ENCODE data around the gene ATP8A1. TPM values are rescaled to one million over a fixed set of nuclear protein-coding genes. Genes with fewer than 3 reads are reported as not detected.

ATP8A1 gene
- total RNA-seq, 1 donor from 2014 or later: 14.0 TPM

DNA sequence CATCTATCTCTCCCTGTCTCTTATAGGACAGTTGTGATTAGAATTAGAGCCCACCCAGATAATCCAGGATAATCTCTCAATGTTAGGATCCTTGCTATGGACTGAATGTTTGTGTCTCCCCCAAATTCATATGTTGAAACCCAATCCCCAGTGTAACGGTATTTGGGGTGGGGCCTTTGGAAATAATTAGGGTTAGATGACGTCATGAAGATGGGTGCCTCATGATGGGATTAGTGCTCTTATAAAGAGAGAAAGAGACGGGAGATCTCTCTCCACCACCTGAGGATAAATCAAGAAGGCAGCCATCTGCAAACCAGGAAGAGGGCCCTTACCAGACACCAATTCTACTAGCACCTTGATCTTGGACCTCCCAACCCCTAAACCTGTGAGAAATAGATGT is 293.3 kb downstream of the ATP8A1 start:
- ATAC-seq (no peak), DNase-seq (no peak)
- intact Hi-C loops (cut with micrococcal nuclease): no loop called here

DNA sequence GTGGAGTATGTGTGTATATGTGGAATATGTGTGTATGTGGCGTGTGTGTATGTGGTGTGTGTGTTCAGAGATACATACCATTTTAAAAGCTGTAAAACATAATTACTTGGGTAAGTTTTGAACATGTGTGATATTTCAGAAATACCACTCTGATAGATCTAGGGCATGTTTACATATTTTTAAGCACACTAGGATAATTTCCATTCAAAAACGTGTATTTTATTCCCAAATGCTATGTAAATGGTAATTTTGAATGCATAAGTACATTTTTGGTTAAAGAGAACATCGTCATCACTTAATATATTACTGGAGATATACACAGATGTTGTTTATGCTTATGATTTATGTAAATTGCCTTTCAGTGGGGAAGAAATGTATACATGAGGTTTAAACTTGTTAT is 294.3 kb downstream of the ATP8A1 start:
- DNase-seq (no peak), ATAC-seq (no peak)
- intact Hi-C loops (cut with micrococcal nuclease): no loop called here

- ATAC-seq: no peak
- DNase-seq: no peak
- intact Hi-C loops (cut with micrococcal nuclease): no loop called here
Observed at GRCh38 chr4:42361456-42361855, 295.4 kb downstream of the ATP8A1 start.

GRCh38 chr4:42360256-42360669 is 296.6 kb downstream of the ATP8A1 start:
- DNase-seq (no peak), ATAC-seq (no peak)
- intact Hi-C loops (cut with micrococcal nuclease): no loop called here

DNA sequence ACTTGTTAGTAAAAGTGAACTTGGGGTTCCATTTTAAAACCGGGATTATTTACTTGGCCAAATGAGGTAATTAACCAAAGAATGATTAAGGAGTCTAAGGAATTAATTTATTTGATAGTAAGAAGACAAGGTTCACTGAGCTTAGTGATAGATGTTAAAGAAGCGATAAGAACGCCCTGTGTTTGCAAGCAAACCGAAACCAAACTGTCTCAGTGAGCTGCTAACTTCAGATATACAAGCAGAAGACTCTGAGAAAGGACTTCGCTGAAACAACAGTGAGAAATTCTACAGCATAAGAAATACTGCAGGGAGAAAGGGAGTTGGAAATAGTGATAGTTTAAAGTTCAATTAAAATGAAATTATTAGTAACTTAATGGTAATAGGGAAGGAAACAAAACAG is 297.2 kb downstream of the ATP8A1 start:
- ATAC-seq (no peak), DNase-seq (no peak)
- intact Hi-C loops (cut with micrococcal nuclease): no loop called here

Other genes with a start within 250 kb of the ATP8A1 start
- gene GRXCR1, start 235.6 kb upstream of the ATP8A1 start, total RNA-seq: not detected